Cardiac fibroblast (primary cell): Measurements from ENCODE around the gene STK16.

ENCODE experiments used
- DNase-seq, 2 donors: peaks; one replicate each; pipeline versions ENCODE4 v3.0.0 to v3.0.0-alpha.2; 2010; ENCODE audit warnings: low read depth in 2 of 2
- H3K4me3 ChIP-seq, 2 donors: replicated peaks in 1 of 2; 1 replicate in 1 of 2; 2 replicates in 1 of 2; pipeline ENCODE4 v1.5.1; 2011; ENCODE audit warnings: low read depth in 2 of 2, low read length in 2 of 2, mild to moderate bottlenecking in 2 of 2, moderate library complexity in 1 of 2
- CTCF ChIP-seq: IDR thresholded peaks from one replicate; pipeline ENCODE4 v1.5.1; 2011; ENCODE audit warnings: low read depth, mild to moderate bottlenecking, low read length, inconsistent platforms

STK16 gene

GRCh38 chr2:219290381-219291171 lies 45.3 kb downstream of the STK16 start:
- H3K4me3 ChIP-seq = no peak overlapping the region
- TF ChIP-seq CTCF = no peak
- no peak for DNase-seq

- no peak for TF ChIP-seq CTCF
- H3K4me3 ChIP-seq = no peak overlapping the region
- DNase-seq = no peak
Measured at GRCh38 chr2:219291394-219291793, 46.1 kb downstream of the STK16 start.

- no peak for TF ChIP-seq CTCF
- no peak for DNase-seq
- H3K4me3 ChIP-seq = no peak overlapping the region
Measured at GRCh38 chr2:219291910-219292490, 46.7 kb downstream of the STK16 start.

- TF ChIP-seq CTCF = no peak
- no peak for DNase-seq
- H3K4me3 ChIP-seq = no peak overlapping the region
Measured at GRCh38 chr2:219292616-219293015, 47.3 kb downstream of the STK16 start.

- DNase-seq = no peak
- H3K4me3 ChIP-seq = no peak overlapping the region
Measured at GRCh38 chr2:219293736-219294231, 48.5 kb downstream of the STK16 start.

More at GRCh38 chr2:219293736-219294231, 48.5 kb downstream of the STK16 start:
- TF ChIP-seq CTCF = no peak
